ENCODE results near the gene RNF187.

The RNF187 gene

GRCh38 chr1:228507961-228508652 is 20.9 kb downstream of the RNF187 start:
- DNase-seq (ENCODE audit: low read depth in 4 of 4, low spot score in 1 of 4) = no peak

- DNase-seq (ENCODE audit: low read depth in 4 of 4, low spot score in 1 of 4) = no peak
Observed at GRCh38 chr1:228508840-228509415, 21.7 kb downstream of the RNF187 start.

- no peak for DNase-seq (ENCODE audit: low read depth in 4 of 4, low spot score in 1 of 4)
Observed at GRCh38 chr1:228510101-228510802, 23.1 kb downstream of the RNF187 start.

- no peak for DNase-seq (ENCODE audit: low read depth in 4 of 4, low spot score in 1 of 4)
Observed at GRCh38 chr1:228510803-228511413, 23.7 kb downstream of the RNF187 start.

- DNase-seq (ENCODE audit: low read depth in 4 of 4, low spot score in 1 of 4) = no peak
Observed at GRCh38 chr1:228511546-228512445, 24.6 kb downstream of the RNF187 start.

- DNase-seq (ENCODE audit: low read depth in 4 of 4, low spot score in 1 of 4) = no peak
Observed at GRCh38 chr1:228512781-228513198, 25.6 kb downstream of the RNF187 start.

GRCh38 chr1:228513236-228513900 is 26.2 kb downstream of the RNF187 start:
- no peak for DNase-seq (ENCODE audit: low read depth in 4 of 4, low spot score in 1 of 4)

GRCh38 chr1:228514421-228514820 is 27.2 kb downstream of the RNF187 start:
- DNase-seq (ENCODE audit: low read depth in 4 of 4, low spot score in 1 of 4) = no peak

GRCh38 chr1:228515200-228515834 is 28.1 kb downstream of the RNF187 start:
- DNase-seq (ENCODE audit: low read depth in 4 of 4, low spot score in 1 of 4) = peak in 1 of 4 experiments; percentile 14

GRCh38 chr1:228517655-228518054 is 30.5 kb downstream of the RNF187 start:
- DNase-seq (ENCODE audit: low read depth in 4 of 4, low spot score in 1 of 4) = no peak

GRCh38 chr1:228527596-228527995 is 40.4 kb downstream of the RNF187 start:
- DNase-seq (ENCODE audit: low read depth in 4 of 4, low spot score in 1 of 4) = no peak

- DNase-seq (ENCODE audit: low read depth in 4 of 4, low spot score in 1 of 4) = no peak
Observed at GRCh38 chr1:228528612-228529011, 41.4 kb downstream of the RNF187 start.

GRCh38 chr1:228530086-228530758 is 43.0 kb downstream of the RNF187 start:
- DNase-seq (ENCODE audit: low read depth in 4 of 4, low spot score in 1 of 4) = no peak

GRCh38 chr1:228530951-228531731 is 44.0 kb downstream of the RNF187 start:
- no peak for DNase-seq (ENCODE audit: low read depth in 4 of 4, low spot score in 1 of 4)

- no peak for DNase-seq (ENCODE audit: low read depth in 4 of 4, low spot score in 1 of 4)
Observed at GRCh38 chr1:228538831-228539230, 51.6 kb downstream of the RNF187 start.

- DNase-seq (ENCODE audit: low read depth in 4 of 4, low spot score in 1 of 4) = no peak
Observed at GRCh38 chr1:228540161-228540917, 53.2 kb downstream of the RNF187 start.

- DNase-seq (ENCODE audit: low read depth in 4 of 4, low spot score in 1 of 4) = no peak
Observed at GRCh38 chr1:228541725-228542124, 54.5 kb downstream of the RNF187 start.

GRCh38 chr1:228542376-228542775 is 55.2 kb downstream of the RNF187 start:
- DNase-seq (ENCODE audit: low read depth in 4 of 4, low spot score in 1 of 4) = no peak

Data from stimulated activated CD4-positive, alpha-beta T cell treated with anti-CD3 and anti-CD28 coated beads, Interleukin-1b, Interleukin-23, amount 100 ng/mL, for 24 hours (primary cell).